Measurements from ENCODE around the gene GPRC5C.

Gene GPRC5C

DNA sequence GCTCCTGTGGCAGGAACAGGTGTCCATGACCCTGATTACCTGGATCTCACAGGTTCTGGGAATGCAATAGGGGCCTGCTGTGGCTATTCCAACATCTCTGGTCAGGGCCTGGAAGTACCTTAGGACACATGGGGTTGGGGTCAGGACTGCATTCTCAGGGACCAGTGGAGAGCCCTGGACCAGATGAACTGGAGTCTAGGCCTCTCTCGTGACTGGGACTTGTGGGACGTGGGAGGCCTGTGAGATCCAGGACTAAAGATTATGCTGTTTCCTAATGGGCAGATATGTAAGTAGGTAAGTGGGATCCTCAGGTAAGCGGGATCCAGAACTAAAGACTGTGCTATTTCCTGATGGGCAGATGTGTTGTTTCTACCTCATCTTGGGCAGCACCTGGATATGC lies 18.3 kb downstream of the GPRC5C start:
- no peak for ATAC-seq
- TF ChIP-seq ZNF70 (CRISPR knock-in tag; IDR thresholded peaks at IDR 0.05) (no peak), ZC3H10 (CRISPR knock-in tag; IDR thresholded peaks at IDR 0.05) (no peak), OSR1 (CRISPR knock-in tag; IDR thresholded peaks at IDR 0.05) (no peak), GLIS3 (CRISPR knock-in tag; IDR thresholded peaks at IDR 0.05) (no peak)

DNA sequence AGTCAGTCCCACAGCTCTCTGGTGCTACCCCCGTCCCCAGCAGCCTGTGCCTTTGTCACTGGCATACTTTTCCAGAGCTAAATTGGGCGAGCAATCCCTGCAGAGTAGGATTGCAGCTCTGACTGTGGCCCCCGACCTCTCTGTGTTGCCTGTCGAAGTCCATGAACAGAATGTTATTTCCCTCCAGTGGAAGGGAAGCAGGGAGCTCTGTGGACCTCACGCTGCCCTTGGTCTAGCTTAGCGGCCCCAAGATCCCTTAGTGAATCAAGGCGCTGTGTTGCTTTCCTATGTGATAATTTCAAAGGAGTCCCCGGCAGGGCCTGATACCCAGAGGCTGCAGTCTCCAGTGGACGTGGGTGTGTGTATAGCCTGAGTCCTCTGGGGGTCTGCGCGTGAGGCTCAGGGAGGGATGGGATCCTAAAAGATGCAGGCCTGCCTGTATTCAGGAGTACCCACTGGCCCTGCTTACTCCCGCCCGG lies 19.1 kb downstream of the GPRC5C start:
- ATAC-seq, result no peak
- TF ChIP-seq ISL1 (CRISPR knock-in tag; IDR thresholded peaks at IDR 0.05) (no peak), OSR1 (CRISPR knock-in tag; IDR thresholded peaks at IDR 0.05) (no peak), PPARA (CRISPR knock-in tag; IDR thresholded peaks at IDR 0.05; ENCODE audit: borderline replicate concordance) (no peak)
- TF ChIP-seq, protein P1, sequence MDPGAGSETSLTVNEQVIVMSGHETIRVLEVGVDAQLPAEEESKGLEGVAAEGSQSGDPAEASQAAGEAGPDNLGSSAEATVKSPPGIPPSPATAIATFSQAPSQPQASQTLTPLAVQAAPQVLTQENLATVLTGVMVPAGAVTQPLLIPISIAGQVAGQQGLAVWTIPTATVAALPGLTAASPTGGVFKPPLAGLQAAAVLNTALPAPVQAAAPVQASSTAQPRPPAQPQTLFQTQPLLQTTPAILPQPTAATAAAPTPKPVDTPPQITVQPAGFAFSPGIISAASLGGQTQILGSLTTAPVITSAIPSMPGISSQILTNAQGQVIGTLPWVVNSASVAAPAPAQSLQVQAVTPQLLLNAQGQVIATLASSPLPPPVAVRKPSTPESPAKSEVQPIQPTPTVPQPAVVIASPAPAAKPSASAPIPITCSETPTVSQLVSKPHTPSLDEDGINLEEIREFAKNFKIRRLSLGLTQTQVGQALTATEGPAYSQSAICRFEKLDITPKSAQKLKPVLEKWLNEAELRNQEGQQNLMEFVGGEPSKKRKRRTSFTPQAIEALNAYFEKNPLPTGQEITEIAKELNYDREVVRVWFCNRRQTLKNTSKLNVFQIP (CRISPR knock-in tag; IDR thresholded peaks at IDR 0.05; ENCODE audit: borderline replicate concordance, low read depth), result no peak

DNA sequence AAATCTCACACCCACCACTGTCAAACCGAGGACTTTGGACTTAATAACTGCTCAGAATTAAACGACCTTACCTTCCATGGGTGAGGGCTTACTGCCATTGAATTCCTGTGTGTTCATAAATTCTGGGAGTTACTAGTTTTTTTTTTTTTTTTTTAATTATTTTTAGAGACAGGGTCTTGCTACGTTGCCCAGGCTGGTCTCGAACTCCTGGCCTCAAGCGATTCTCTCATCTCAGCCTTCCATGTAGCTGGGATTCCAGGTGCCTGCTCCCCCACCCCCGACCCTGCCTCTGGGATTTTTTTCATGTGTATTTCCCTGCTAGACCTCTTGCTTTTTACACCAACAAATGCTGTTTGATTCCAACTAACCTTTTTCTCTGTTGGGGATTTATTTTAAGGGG lies 19.7 kb downstream of the GPRC5C start:
- ATAC-seq, result no peak
- no peak for TF ChIP-seq BACH2 (CRISPR knock-in tag; IDR thresholded peaks at IDR 0.05; ENCODE audit: borderline replicate concordance)
- TF ChIP-seq, protein P2, sequence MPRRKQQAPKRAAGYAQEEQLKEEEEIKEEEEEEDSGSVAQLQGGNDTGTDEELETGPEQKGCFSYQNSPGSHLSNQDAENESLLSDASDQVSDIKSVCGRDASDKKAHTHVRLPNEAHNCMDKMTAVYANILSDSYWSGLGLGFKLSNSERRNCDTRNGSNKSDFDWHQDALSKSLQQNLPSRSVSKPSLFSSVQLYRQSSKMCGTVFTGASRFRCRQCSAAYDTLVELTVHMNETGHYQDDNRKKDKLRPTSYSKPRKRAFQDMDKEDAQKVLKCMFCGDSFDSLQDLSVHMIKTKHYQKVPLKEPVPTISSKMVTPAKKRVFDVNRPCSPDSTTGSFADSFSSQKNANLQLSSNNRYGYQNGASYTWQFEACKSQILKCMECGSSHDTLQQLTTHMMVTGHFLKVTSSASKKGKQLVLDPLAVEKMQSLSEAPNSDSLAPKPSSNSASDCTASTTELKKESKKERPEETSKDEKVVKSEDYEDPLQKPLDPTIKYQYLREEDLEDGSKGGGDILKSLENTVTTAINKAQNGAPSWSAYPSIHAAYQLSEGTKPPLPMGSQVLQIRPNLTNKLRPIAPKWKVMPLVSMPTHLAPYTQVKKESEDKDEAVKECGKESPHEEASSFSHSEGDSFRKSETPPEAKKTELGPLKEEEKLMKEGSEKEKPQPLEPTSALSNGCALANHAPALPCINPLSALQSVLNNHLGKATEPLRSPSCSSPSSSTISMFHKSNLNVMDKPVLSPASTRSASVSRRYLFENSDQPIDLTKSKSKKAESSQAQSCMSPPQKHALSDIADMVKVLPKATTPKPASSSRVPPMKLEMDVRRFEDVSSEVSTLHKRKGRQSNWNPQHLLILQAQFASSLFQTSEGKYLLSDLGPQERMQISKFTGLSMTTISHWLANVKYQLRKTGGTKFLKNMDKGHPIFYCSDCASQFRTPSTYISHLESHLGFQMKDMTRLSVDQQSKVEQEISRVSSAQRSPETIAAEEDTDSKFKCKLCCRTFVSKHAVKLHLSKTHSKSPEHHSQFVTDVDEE (CRISPR knock-in tag; IDR thresholded peaks at IDR 0.05), result no peak
- TF ChIP-seq CSDC2 (CRISPR knock-in tag; IDR thresholded peaks at IDR 0.05), result no peak
- TF ChIP-seq ZNF565 (CRISPR knock-in tag; conservative IDR thresholded peaks at IDR 0.05; ENCODE audit: low read depth), result no peak
- TF ChIP-seq, protein P3, sequence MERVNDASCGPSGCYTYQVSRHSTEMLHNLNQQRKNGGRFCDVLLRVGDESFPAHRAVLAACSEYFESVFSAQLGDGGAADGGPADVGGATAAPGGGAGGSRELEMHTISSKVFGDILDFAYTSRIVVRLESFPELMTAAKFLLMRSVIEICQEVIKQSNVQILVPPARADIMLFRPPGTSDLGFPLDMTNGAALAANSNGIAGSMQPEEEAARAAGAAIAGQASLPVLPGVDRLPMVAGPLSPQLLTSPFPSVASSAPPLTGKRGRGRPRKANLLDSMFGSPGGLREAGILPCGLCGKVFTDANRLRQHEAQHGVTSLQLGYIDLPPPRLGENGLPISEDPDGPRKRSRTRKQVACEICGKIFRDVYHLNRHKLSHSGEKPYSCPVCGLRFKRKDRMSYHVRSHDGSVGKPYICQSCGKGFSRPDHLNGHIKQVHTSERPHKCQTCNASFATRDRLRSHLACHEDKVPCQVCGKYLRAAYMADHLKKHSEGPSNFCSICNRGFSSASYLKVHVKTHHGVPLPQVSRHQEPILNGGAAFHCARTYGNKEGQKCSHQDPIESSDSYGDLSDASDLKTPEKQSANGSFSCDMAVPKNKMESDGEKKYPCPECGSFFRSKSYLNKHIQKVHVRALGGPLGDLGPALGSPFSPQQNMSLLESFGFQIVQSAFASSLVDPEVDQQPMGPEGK (CRISPR knock-in tag; IDR thresholded peaks at IDR 0.05; ENCODE audit: borderline replicate concordance), result no peak
- no peak for TF ChIP-seq RARB (CRISPR knock-in tag; IDR thresholded peaks at IDR 0.05)
- TF ChIP-seq, protein P4, sequence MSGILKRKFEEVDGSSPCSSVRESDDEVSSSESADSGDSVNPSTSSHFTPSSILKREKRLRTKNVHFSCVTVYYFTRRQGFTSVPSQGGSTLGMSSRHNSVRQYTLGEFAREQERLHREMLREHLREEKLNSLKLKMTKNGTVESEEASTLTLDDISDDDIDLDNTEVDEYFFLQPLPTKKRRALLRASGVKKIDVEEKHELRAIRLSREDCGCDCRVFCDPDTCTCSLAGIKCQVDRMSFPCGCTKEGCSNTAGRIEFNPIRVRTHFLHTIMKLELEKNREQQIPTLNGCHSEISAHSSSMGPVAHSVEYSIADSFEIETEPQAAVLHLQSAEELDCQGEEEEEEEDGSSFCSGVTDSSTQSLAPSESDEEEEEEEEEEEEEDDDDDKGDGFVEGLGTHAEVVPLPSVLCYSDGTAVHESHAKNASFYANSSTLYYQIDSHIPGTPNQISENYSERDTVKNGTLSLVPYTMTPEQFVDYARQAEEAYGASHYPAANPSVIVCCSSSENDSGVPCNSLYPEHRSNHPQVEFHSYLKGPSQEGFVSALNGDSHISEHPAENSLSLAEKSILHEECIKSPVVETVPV (CRISPR knock-in tag; IDR thresholded peaks at IDR 0.05), result no peak

DNA sequence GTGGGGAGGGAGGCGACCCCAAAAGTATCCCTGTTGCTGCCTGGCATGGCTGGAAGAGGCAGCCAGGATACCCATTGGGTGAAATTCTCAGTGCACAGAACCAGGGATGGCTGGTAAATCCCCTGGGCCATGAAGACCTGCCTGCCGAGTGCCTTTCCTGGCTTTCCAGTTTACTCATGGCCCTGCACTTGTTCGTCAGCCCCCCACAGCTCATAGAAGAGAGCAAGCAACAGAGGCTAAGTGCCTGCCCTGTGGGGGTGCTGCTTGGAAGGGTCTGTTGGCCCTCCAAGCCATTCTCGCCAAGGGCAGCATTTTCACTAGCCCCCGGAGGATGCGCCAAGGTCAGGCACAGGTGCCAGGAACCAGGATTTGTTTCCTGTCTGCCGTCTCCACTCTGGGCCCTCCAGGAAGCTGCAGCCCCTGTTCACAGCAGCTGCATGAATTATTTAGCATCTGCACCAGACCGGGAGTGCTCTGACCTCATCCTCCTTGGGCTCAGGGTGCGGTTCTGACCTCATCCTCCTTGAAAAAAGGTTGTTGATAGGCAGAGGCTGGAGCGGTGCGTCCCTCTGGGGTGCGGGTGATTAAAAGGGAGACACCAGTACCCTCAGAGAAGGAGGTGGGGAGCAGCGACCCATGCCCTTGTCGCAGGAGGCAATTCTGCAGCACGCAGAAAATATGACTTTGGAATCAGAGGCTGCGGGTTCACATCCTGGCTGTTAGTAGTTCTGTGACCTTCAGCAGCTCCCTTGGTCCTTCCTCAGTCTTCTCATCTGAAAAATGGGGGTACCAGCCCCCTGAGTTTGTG lies 20.3 kb downstream of the GPRC5C start:
- no peak for ATAC-seq
- TF ChIP-seq ZNF8 (CRISPR knock-in tag; IDR thresholded peaks at IDR 0.05) (no peak), ARNTL (CRISPR knock-in tag; IDR thresholded peaks at IDR 0.05; ENCODE audit: borderline replicate concordance, low read depth) (no peak), SNAI2 (CRISPR knock-in tag; IDR thresholded peaks at IDR 0.05) (no peak)
- TF ChIP-seq, protein P1 (CRISPR knock-in tag; IDR thresholded peaks at IDR 0.05; ENCODE audit: borderline replicate concordance, low read depth), result no peak

All from SK-N-SH treated with all-trans-retinoic acid at 6 μM for 48 hours (cell line).